Peyer's patch (tissue), 4 donors: ENCODE results near the gene C12orf56. TPM values are rescaled to one million over a fixed set of nuclear protein-coding genes. Genes with fewer than 3 reads are reported as not detected.
"Not testable (repeated sequence)": the region's sequence is repeated elsewhere in the genome, so short reads cannot be mapped to it uniquely, and the experiment has no call there.

Source experiments
- DNase-seq, 3 donors: peaks; one replicate each; pipeline ENCODE4 v3.0.0-alpha.2; 2017 to 2019
- H3K27ac ChIP-seq, 4 donors: fragments of 200-600 bp; sonication (generic); one replicate each; pipeline ENCODE4 v1.5.1; 2016 to 2019
- H3K27me3 ChIP-seq, 2 donors: fragments of 200-600 bp; sonication (generic); one replicate each; pipeline ENCODE4 v1.5.1; 2019
- H3K36me3 ChIP-seq, 3 donors: fragments of 200-600 bp; sonication (generic); one replicate each; pipeline ENCODE4 v1.5.1; 2016 to 2019
- H3K4me1 ChIP-seq, 4 donors: fragments of 200-600 bp; sonication (generic); one replicate each; pipeline ENCODE4 v1.5.1; 2016 to 2019
- H3K4me3 ChIP-seq, 4 donors: fragments of 200-600 bp; sonication (generic); 1 replicate in 3 of 4; 2 replicates in 1 of 4; pipeline ENCODE4 v1.5.1; 2016 to 2019; ENCODE audit warnings: mild to moderate bottlenecking in 1 of 4
- H3K9me3 ChIP-seq, 4 donors: fragments of 200-600 bp; sonication (generic); one replicate each; pipeline ENCODE4 v1.5.1; 2016 to 2019; ENCODE audit warnings: mild to moderate bottlenecking in 1 of 4
- POLR2A ChIP-seq, 2 donors: fragments of 450-650 bp; IDR thresholded peaks; one replicate each; pipeline ENCODE4 v1.5.1; 2017; ENCODE audit warnings: antibody characterized with exemption in 2 of 2, mild to moderate bottlenecking in 2 of 2, moderate library complexity in 2 of 2
- total RNA-seq, 4 donors: library from RNA; depleted of rRNA; stranded (reverse); fragments of >200 nt; gene quantifications; one replicate each; pipeline ENCODE4 v1.1.0, GENCODE V29; 2016
- TF ChIP-seq, protein P1 (sequence below), 6 experiments: fragments of 450-650 bp in 4 of 6; fragments of 200-600 bp in 2 of 6; sonication (generic) in 1 of 6; IDR thresholded peaks; one replicate each; pipeline ENCODE4 v1.5.1; 2017 to 2019; ENCODE audit warnings: antibody characterized with exemption in 6 of 6, mild to moderate bottlenecking in 3 of 6, moderate library complexity in 1 of 6

Gene C12orf56
- total RNA-seq, 4 donors from 2014 or later = not detected

DNA sequence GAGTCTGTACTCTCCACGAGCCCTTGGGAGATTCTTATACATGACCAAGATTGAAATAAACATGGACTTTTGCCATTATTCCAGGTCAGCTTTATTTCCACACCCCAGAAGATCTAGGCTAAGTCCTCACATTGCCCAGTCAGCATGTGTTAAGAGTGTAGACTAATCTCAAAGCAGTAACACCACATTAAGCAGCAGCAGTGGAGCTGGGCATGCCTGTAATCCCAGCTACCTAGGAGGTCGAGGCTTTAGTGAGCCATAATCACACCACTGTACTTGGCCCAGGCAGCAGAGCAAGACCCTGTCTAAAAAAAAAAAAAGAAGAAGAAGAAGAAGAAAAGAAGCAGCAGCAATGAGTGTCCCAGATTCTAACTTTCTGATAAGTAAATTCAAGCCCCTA, 65.5 kb downstream of the C12orf56 start:
- H3K27me3 ChIP-seq = no peaks in the 10 kb centered on the region
- no peak for TF ChIP-seq POLR2A (IDR thresholded peaks at IDR 0.05)
- TF ChIP-seq, protein P1, sequence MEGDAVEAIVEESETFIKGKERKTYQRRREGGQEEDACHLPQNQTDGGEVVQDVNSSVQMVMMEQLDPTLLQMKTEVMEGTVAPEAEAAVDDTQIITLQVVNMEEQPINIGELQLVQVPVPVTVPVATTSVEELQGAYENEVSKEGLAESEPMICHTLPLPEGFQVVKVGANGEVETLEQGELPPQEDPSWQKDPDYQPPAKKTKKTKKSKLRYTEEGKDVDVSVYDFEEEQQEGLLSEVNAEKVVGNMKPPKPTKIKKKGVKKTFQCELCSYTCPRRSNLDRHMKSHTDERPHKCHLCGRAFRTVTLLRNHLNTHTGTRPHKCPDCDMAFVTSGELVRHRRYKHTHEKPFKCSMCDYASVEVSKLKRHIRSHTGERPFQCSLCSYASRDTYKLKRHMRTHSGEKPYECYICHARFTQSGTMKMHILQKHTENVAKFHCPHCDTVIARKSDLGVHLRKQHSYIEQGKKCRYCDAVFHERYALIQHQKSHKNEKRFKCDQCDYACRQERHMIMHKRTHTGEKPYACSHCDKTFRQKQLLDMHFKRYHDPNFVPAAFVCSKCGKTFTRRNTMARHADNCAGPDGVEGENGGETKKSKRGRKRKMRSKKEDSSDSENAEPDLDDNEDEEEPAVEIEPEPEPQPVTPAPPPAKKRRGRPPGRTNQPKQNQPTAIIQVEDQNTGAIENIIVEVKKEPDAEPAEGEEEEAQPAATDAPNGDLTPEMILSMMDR (IDR thresholded peaks at IDR 0.05) = no peak
- H3K4me1 ChIP-seq = no peaks in the 10 kb centered on the region
- DNase-seq = no peak
- no peaks in the 10 kb centered on the region for H3K36me3 ChIP-seq
- no peak overlapping the region for H3K4me3 ChIP-seq
- no peak overlapping the region for H3K27ac ChIP-seq
- H3K9me3 ChIP-seq = no peaks in the 10 kb centered on the region

DNA sequence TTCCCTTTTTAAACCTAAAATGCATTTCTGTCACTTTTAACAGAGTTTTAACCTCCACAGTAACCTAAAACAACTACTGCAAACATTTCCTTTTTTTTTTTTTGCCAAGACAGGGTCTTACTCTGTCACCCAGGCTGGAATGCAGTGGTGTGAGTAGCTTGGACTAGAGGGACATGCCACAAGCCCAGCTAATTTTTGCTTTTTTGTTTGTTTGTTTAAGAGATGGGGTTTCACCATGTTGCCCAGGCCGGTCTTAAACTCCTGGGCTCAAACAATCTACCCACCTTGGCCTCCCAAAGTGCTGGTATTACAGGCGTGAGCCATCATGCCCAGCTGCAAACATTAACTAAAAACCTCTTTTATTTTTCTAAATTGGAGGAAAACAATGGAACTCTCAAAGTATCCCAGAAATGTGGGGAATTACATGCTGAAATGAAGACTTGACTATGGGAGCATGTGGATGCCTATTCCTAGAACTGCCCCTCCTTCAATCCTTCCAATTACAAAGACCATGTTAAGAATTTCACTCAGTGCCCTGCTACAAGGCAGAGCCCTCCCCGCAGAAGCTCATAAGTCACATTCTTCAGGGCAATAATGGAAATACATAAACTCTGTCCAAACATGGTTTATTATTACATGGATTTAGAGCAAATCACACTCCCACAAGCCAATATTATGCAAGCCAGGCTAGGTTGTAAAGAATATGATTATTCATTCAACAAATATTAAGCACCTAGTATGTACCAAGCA, 66.9 kb downstream of the C12orf56 start:
- no peak for DNase-seq

DNA sequence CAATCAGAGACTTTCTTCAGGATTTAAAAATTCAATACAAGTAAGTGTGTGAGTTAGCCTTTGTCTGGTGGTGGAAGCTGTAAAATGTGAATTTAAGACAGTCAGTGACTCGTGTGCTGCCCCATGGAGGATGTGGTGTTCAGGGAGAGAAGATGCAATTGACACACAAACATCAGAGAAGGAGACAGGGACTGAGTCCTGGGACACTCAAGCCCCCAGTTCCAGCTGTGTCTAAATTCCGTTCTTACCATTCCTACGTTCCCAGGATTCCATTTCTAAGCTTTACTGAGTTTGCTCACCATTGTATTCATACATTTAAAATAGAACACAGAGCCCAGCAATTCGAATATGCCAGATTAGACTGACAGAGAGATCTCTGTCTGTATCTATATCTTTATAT, 67.6 kb downstream of the C12orf56 start:
- no peaks in the 10 kb centered on the region for H3K4me1 ChIP-seq
- H3K4me3 ChIP-seq = no peak overlapping the region
- no peak for TF ChIP-seq POLR2A (IDR thresholded peaks at IDR 0.05)
- TF ChIP-seq, protein P1 (IDR thresholded peaks at IDR 0.05) = no peak
- no peaks in the 10 kb centered on the region for H3K27me3 ChIP-seq
- no peaks in the 10 kb centered on the region for H3K9me3 ChIP-seq
- H3K27ac ChIP-seq = no peak overlapping the region
- no peaks in the 10 kb centered on the region for H3K36me3 ChIP-seq
- no peak for DNase-seq

More for the DNA sequence above, 66.9 kb downstream of the C12orf56 start:
- Histone ChIP-seq H3K36me3 (no peaks in the 10 kb centered on the region), H3K4me3 (no peak overlapping the region), H3K9me3 (no peaks in the 10 kb centered on the region), H3K27ac (no peak overlapping the region), H3K27me3 (no peaks in the 10 kb centered on the region), H3K4me1 (no peaks in the 10 kb centered on the region)
- TF ChIP-seq POLR2A (IDR thresholded peaks at IDR 0.05) = no peak
- TF ChIP-seq, protein P1 (IDR thresholded peaks at IDR 0.05) = no peak

DNA sequence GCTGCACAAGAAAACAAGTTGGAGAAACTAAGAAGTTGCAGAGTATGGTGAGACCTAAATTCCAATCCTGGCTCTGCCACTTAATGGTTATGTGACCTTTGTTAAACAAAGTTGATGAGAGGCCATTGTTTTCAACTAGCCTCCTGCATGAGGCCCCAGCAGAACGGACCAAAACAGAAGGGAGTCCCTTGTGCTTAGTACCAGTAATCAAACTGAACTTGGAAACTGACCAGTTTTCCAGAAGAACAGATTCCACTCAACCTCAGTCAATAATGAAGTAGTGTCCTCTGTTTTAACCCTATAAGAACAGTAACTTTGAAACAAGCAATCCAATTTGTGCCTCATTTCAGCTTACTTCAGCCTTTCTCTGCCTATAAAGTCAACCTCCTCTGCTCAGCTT, 69.9 kb downstream of the C12orf56 start:
- TF ChIP-seq POLR2A (IDR thresholded peaks at IDR 0.05) = no peak
- TF ChIP-seq, protein P1 (IDR thresholded peaks at IDR 0.05) = no peak
- no peaks in the 10 kb centered on the region for H3K4me1 ChIP-seq
- no peaks in the 10 kb centered on the region for H3K36me3 ChIP-seq
- DNase-seq = no peak
- no peak overlapping the region for H3K4me3 ChIP-seq
- H3K9me3 ChIP-seq = no peaks in the 10 kb centered on the region
- H3K27ac ChIP-seq = no peak overlapping the region
- no peaks in the 10 kb centered on the region for H3K27me3 ChIP-seq

DNA sequence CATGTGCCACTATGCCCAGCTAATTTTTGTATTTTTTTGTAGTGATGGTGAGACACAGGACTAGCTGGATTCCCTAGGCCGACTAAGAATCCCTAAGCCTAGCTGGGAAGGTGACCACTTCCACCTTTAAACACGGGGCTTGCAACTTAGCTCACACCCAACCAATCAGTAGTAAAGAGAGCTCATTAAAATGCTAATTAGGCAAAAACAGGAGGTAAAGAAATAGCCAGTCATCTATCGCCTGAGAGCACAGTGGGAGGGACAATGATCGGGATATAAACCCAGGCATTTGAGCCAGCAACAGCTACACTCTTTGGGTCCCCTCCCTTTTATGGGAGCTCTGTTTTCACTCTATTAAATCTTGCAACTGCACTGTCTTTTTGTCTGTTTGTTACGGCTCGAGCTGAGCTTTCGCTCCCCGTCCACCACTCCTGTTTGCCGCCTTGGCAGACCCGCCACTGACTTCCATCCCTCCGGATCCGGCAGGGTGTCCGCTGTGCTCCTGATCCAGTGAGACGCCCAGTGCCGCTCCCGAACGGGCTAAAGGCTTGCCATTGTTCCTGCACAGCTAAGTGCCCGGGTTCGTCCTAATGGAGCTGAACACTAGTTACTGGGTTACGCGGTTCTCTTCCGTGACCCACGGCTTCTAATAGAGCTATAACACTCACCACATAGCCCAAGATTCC, 70.9 kb downstream of the C12orf56 start:
- not testable (repeated sequence) for H3K27ac ChIP-seq, H3K4me1 ChIP-seq, DNase-seq, H3K9me3 ChIP-seq, H3K36me3 ChIP-seq, H3K27me3 ChIP-seq, H3K4me3 ChIP-seq

DNA sequence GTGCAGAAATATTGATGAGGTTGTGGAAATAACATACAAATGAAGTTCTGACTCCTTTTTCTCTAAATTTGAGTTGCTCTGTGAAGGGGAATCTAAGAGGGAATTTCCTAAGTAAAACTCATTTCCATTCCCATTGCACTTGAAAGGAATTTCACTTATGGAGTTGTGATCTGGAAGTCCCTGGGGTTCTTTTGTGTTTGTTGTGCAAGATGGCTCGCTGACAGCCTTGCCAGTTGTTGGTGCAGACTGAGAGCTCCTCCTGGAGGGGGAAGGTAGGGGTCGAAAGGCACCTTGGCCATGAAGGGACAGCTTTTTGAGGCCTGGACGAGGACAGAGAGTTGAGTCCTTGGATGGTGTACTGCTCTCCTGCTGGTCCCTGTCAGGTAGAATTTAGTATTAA, 72.0 kb downstream of the C12orf56 start:
- TF ChIP-seq POLR2A (IDR thresholded peaks at IDR 0.05) = no peak
- TF ChIP-seq, protein P1 (IDR thresholded peaks at IDR 0.05) = no peak
- Histone ChIP-seq H3K4me3 (no peak overlapping the region), H3K27ac (no peak overlapping the region), H3K27me3 (no peaks in the 10 kb centered on the region), H3K36me3 (no peaks in the 10 kb centered on the region), H3K4me1 (no peaks in the 10 kb centered on the region), H3K9me3 (no peaks in the 10 kb centered on the region)
- DNase-seq = no peak
